Endothelial cell of umbilical vein (primary cell): ENCODE results near the gene CXCL11.

Experiments used
- EZH2 ChIP-seq: IDR thresholded peaks from 2 replicates; pipeline ENCODE4 v1.6.1; 2012; ENCODE audit warnings: borderline replicate concordance, low read depth, mild to moderate bottlenecking, moderate library complexity, low read length, inconsistent platforms; ENCODE audit not compliant: severe bottlenecking
- FOS ChIP-seq: IDR thresholded peaks from 2 replicates; pipeline ENCODE4 v1.6.1; 2011; ENCODE audit warnings: mild to moderate bottlenecking, low read length, moderate library complexity, borderline replicate concordance; ENCODE audit not compliant: insufficient read depth
- GATA2 ChIP-seq: IDR thresholded peaks from 2 replicates; pipeline ENCODE4 v1.7.0; 2011; ENCODE audit warnings: low read depth, mild to moderate bottlenecking, moderate library complexity, mixed read lengths, low read length; ENCODE audit not compliant: insufficient read length, insufficient read depth
- JUN ChIP-seq: IDR thresholded peaks from 2 replicates; pipeline ENCODE4 v1.6.1; 2011; ENCODE audit warnings: borderline replicate concordance, low read depth; ENCODE audit not compliant: insufficient read length, insufficient read depth
- MYC ChIP-seq: IDR thresholded peaks from one replicate; pipeline ENCODE4 v1.6.1; 2011; ENCODE audit warnings: mild to moderate bottlenecking, low read depth, low read length
- POLR2A ChIP-seq: IDR thresholded peaks from 2 replicates; pipeline ENCODE4 v1.6.1; 2012; ENCODE audit warnings: low read depth, mild to moderate bottlenecking, control low read depth, low read length
- POLR2AphosphoS5 ChIP-seq: IDR thresholded peaks from 2 replicates; pipeline ENCODE4 v1.6.1; 2012; ENCODE audit warnings: low read depth, mild to moderate bottlenecking, control low read depth, low read length, moderate library complexity; ENCODE audit not compliant: insufficient read depth
- TF ChIP-seq, protein P1 (sequence below), 2 donors: IDR thresholded peaks; 1 replicate in 1 of 2; 2 replicates in 1 of 2; pipeline ENCODE4 v1.5.1; 2011; ENCODE audit warnings: low read length in 2 of 2, mild to moderate bottlenecking in 2 of 2, moderate library complexity in 2 of 2, control low read depth in 1 of 2, inconsistent platforms in 1 of 2, low read depth in 1 of 2; ENCODE audit not compliant: insufficient read depth in 1 of 2; ENCODE audit errors: extremely low read depth in 1 of 2
- TF ChIP-seq, protein P2 (sequence below): IDR thresholded peaks from 2 replicates; pipeline ENCODE4 v1.6.1; 2011; ENCODE audit not compliant: insufficient read depth, insufficient read length

DNA sequence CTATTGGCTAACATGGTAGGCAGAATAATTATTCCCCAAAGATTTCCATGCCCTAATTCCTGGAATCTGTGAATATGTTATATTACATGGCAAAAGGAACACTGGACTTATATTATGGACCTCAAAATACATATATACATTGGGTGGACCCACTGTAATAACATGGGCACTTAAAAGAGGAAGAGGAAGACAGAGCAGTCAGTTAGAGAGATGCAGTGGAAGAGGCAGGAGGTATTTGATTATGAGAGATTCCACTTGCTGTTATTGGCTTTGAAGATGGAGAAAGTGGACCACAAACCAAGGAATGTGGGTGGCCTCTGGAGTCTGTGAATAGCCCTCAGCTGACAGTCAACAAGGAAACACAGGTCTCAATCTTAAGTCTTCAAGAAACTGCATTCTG, 24.6 kb upstream of the CXCL11 start:
- TF ChIP-seq, protein P1, sequence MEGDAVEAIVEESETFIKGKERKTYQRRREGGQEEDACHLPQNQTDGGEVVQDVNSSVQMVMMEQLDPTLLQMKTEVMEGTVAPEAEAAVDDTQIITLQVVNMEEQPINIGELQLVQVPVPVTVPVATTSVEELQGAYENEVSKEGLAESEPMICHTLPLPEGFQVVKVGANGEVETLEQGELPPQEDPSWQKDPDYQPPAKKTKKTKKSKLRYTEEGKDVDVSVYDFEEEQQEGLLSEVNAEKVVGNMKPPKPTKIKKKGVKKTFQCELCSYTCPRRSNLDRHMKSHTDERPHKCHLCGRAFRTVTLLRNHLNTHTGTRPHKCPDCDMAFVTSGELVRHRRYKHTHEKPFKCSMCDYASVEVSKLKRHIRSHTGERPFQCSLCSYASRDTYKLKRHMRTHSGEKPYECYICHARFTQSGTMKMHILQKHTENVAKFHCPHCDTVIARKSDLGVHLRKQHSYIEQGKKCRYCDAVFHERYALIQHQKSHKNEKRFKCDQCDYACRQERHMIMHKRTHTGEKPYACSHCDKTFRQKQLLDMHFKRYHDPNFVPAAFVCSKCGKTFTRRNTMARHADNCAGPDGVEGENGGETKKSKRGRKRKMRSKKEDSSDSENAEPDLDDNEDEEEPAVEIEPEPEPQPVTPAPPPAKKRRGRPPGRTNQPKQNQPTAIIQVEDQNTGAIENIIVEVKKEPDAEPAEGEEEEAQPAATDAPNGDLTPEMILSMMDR (IDR thresholded peaks at IDR 0.05; ENCODE audit: extremely low read depth in 1 of 2, insufficient read depth in 1 of 2, low read depth in 1 of 2, low read length in 2 of 2), result no peak
- TF ChIP-seq POLR2A, result no peak
- no peak for TF ChIP-seq POLR2AphosphoS5
- TF ChIP-seq JUN, result no peak
- no peak for TF ChIP-seq EZH2
- TF ChIP-seq, protein P2, sequence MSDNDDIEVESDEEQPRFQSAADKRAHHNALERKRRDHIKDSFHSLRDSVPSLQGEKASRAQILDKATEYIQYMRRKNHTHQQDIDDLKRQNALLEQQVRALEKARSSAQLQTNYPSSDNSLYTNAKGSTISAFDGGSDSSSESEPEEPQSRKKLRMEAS, result no peak
- TF ChIP-seq MYC, result no peak
- no peak for TF ChIP-seq GATA2
- no peak for TF ChIP-seq FOS
